ENCODE results near the gene HMCN2. TPM values are rescaled to one million over a fixed set of nuclear protein-coding genes. Genes with fewer than 3 reads are reported as not detected.

HMCN2 gene
- total RNA-seq, 1 experiment from 2014 or later, result 8.6 TPM

DNA sequence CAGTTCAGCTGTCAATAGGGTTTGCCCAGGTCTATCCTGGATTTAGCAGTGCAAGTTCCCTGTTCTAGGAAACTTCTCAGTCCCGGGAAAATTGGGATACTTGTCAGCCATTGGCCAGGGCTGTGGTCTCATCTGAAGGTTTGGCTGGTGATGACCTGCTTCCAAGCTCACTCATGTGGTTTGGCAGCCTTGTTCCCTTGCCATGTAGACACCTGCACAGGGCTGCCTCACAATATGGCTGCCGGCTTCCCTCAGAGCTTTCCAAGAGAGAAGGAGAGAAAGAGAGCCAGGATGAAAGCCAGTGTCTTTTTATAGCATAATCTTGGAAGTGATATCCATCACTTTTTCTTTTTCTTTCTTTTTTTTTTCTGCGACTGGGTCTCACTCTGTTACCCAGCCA lies 37.7 kb upstream of the HMCN2 start:
- no peaks in the 10 kb centered on the region for H4K20me1 ChIP-seq (ENCODE audit: control insufficient read depth, insufficient read depth, insufficient read length)
- TF ChIP-seq, protein P1, sequence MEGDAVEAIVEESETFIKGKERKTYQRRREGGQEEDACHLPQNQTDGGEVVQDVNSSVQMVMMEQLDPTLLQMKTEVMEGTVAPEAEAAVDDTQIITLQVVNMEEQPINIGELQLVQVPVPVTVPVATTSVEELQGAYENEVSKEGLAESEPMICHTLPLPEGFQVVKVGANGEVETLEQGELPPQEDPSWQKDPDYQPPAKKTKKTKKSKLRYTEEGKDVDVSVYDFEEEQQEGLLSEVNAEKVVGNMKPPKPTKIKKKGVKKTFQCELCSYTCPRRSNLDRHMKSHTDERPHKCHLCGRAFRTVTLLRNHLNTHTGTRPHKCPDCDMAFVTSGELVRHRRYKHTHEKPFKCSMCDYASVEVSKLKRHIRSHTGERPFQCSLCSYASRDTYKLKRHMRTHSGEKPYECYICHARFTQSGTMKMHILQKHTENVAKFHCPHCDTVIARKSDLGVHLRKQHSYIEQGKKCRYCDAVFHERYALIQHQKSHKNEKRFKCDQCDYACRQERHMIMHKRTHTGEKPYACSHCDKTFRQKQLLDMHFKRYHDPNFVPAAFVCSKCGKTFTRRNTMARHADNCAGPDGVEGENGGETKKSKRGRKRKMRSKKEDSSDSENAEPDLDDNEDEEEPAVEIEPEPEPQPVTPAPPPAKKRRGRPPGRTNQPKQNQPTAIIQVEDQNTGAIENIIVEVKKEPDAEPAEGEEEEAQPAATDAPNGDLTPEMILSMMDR (conservative IDR thresholded peaks at IDR 0.05), result no peak
- no peak overlapping the region for H4K5ac ChIP-seq (ENCODE audit: insufficient read length, low read depth, low read length)
- no peak overlapping the region for H2AK5ac ChIP-seq (ENCODE audit: insufficient read length, low read length)
- no peak overlapping the region for H3K14ac ChIP-seq (ENCODE audit: insufficient read depth, low read length)
- H3K56ac ChIP-seq (ENCODE audit: insufficient read length, low read depth, low read length), result no peak overlapping the region
- no peak overlapping the region for H3T11ph ChIP-seq (ENCODE audit: low read length)
- H3K27me3 Mint-ChIP-seq (ENCODE audit: low read depth), result no peaks in the 10 kb centered on the region
- H3K18ac ChIP-seq (ENCODE audit: insufficient read length, low read depth, low read length), result no peak overlapping the region
- H4K91ac ChIP-seq (ENCODE audit: insufficient read length, low read depth, low read length), result no peak overlapping the region
- no peak overlapping the region for H3K27ac Mint-ChIP-seq
- H3K4ac ChIP-seq (ENCODE audit: low read depth, low read length), result no peak overlapping the region
- no peak overlapping the region for H2BK15ac ChIP-seq (ENCODE audit: low read depth, low read length)
- no peaks in the 10 kb centered on the region for H3K4me1 ChIP-seq (ENCODE audit: insufficient read depth, low read length)
- no peak overlapping the region for H2BK12ac ChIP-seq (ENCODE audit: insufficient read length, low read depth, low read length)
- no peaks in the 10 kb centered on the region for H3K79me1 ChIP-seq (ENCODE audit: insufficient read depth, low read depth, low read length, poor library complexity, severe bottlenecking)
- no peak overlapping the region for H2BK20ac ChIP-seq (ENCODE audit: low read depth, low read length, poor library complexity, severe bottlenecking)
- H4K8ac ChIP-seq (replicated peaks; ENCODE audit: insufficient read length, low read depth, low read length), result no peak overlapping the region
- peaks cover 13% of the 10 kb centered on the region for H3K9me3 ChIP-seq (ENCODE audit: control insufficient read depth, low read depth, low read length)
- H2BK120ac ChIP-seq (ENCODE audit: low read depth, low read length, poor library complexity, severe bottlenecking), result no peak overlapping the region
- no peak overlapping the region for H2BK5ac ChIP-seq (ENCODE audit: insufficient read length, low read length)
- DNase-seq, result no peak
- no peak overlapping the region for H3K27ac ChIP-seq (ENCODE audit: insufficient read length, low read depth, low read length)
- H3K9ac ChIP-seq (ENCODE audit: extremely low read depth, insufficient read length, low read length), result no peak overlapping the region
- no peaks in the 10 kb centered on the region for H3K23me2 ChIP-seq (ENCODE audit: insufficient read length, low read depth, low read length, poor library complexity, severe bottlenecking)
- no peaks in the 10 kb centered on the region for H3K79me2 ChIP-seq (ENCODE audit: insufficient read depth, low read length)
- H3K4me3 Mint-ChIP-seq, result no peak overlapping the region
- no peak overlapping the region for H3K23ac ChIP-seq (ENCODE audit: insufficient read length, low read depth, low read length)
- no peak overlapping the region for H2AFZ ChIP-seq (ENCODE audit: low read length)
- H3K27me3 ChIP-seq (ENCODE audit: insufficient read depth, low read length), result no peaks in the 10 kb centered on the region
- no CpG with 5 or more reads among the region's 3 CpGs for WGBS (ENCODE audit: extremely low coverage, insufficient read length, low lambda C conversion rate)
- H3K9me3 Mint-ChIP-seq, result peaks cover 3 to 6% of the 10 kb centered on the region in 2 experiments; a peak in 4 of 5 replicates
- peaks cover 28 to 41% (median 35%) of the 10 kb centered on the region in 3 experiments for H3K36me3 Mint-ChIP-seq (ENCODE audit: insufficient read depth in 1 of 3, low read depth in 3 of 3)
- no peak overlapping the region for H3K4me2 ChIP-seq (ENCODE audit: insufficient read depth, insufficient read length, low read length)
- H3K4me1 Mint-ChIP-seq, result peaks cover 0 to 2% of the 10 kb centered on the region in 2 experiments; a peak in 2 of 4 replicates

Data from H9 (cell line).